ENCODE data around the gene NAA38.

The NAA38 gene

DNA sequence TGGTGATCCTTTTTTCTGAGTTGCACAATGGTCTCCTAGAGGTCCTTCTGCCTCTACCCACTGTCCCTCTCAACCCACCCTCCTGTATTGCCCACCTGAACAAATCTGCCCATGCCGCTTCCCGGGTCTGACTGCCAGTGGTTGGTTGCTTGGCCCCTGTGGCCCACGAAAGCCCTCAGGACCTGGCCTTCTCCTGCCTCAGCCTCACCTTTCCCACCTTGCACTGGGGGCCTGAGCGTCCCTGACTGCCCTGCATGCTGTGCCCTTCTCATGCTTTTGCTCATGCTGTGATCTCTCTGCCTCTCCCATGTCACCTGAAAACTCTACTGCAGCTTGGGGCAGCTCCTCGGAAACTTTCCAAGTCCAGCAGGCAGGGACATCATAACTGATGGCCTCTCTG is 37.1 kb downstream of the NAA38 start:
- no peak overlapping the region for H3K4me3 ChIP-seq (replicated peaks; ENCODE audit: low read depth, low read length)
- no peak for DNase-seq (ENCODE audit: extremely low read depth, low read depth)
- TF ChIP-seq CTCF (IDR thresholded peaks at IDR 0.05; ENCODE audit: low read depth, low read length, missing control alignments), result no peak

DNA sequence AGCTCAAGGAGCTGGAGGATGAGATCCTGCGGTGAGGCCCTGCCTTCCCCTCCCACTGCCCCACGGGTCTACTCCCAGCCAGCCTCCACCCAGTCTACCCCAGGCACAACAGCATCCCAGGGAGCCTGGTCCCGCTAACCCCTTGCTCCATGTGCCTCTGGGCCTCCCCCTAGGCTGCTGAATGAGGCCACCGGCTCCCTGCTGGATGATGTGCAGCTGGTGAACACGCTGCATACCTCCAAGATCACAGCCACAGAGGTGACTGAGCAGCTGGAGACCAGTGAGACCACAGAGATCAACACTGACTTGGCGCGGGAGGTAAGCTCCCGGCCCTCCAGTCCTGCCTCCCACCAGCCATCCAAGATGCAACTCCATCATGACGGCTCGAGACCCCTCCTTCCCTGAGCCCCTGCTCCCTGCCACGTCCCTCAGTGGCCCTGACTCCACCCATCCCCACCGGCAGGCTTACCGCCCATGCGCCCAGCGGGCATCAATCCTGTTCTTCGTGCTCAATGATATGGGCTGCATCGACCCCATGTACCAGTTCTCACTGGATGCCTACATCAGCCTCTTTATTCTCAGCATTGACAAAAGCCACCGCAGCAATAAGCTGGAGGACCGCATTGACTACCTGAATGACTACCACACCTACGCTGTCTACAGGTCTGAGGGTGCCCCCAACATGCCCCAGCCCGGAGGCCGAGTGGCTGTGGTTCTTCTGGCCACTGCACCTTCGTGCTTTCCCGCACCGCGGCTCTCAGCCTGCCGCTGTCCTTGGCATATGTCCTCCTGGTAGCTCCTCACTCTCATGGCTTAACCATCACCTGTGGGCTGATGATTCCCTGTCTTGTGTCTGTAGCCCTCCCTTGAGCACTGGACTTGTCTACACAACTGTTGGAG is 38.4 kb downstream of the NAA38 start:
- no peak for DNase-seq (ENCODE audit: extremely low read depth, low read depth)
- H3K4me3 ChIP-seq (replicated peaks; ENCODE audit: low read depth, low read length), result no peak overlapping the region
- TF ChIP-seq CTCF (IDR thresholded peaks at IDR 0.05; ENCODE audit: low read depth, low read length, missing control alignments), result no peak

- DNase-seq (ENCODE audit: extremely low read depth, low read depth), result no peak
- H3K4me3 ChIP-seq (replicated peaks; ENCODE audit: low read depth, low read length), result no peak overlapping the region
- no peak for TF ChIP-seq CTCF (IDR thresholded peaks at IDR 0.05; ENCODE audit: low read depth, low read length, missing control alignments)
Observed at GRCh38 chr17:7818026-7818425, 39.3 kb downstream of the NAA38 start.

DNA sequence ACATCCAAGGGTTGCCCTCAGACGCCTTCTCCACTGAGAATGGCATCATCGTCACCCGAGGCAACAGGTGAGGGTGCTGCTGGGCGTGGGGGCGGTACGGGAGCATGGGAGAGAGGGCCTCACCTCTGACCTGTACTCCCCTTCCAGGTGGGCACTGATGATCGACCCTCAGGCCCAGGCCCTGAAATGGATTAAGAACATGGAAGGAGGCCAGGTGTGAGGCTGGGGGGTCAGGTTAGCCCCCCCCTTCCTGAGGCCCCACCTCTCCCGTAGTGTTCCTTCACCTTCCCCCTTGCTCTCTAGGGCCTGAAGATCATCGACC is 39.8 kb downstream of the NAA38 start:
- no peak for DNase-seq (ENCODE audit: extremely low read depth, low read depth)
- no peak overlapping the region for H3K4me3 ChIP-seq (replicated peaks; ENCODE audit: low read depth, low read length)
- TF ChIP-seq CTCF (IDR thresholded peaks at IDR 0.05; ENCODE audit: low read depth, low read length, missing control alignments), result no peak

DNA sequence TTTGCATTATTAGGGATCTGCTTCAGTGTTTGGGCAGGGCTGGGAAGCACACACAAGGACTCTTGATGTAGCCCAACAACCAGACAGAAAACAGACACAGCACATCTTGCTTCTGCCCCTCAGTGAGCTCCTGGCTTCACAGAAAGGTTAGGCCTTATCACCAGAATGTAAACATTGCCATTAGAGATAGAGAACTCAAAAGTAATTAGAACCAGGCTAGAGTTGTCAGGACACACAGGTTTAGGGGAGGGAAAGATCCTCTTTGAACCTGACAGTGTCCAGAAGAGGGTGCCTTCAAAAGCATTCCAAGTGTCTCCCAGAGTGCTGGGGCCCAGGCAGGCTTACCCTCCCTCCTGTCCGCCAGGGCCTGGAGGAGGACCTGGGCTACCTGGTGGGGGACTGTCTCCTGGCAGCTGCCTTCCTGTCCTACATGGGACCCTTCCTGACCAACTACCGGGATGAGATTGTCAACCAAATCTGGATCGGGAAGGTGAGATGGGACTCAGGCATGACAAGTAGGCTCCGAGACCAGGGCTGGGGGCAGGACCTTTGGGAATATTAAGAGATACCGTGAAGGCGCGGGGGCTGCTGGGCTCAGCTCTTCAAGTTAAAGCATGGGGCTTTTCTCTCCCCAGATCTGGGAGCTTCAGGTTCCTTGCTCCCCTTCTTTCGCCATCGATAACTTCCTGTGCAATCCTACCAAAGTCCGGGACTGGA is 40.3 kb downstream of the NAA38 start:
- TF ChIP-seq CTCF (IDR thresholded peaks at IDR 0.05; ENCODE audit: low read depth, low read length, missing control alignments), result no peak
- no peak for DNase-seq (ENCODE audit: extremely low read depth, low read depth)
- no peak overlapping the region for H3K4me3 ChIP-seq (replicated peaks; ENCODE audit: low read depth, low read length)

GRCh38 chr17:7814969-7815368 is 42.4 kb downstream of the NAA38 start:
- H3K4me3 ChIP-seq (replicated peaks; ENCODE audit: low read depth, low read length), result no peak overlapping the region
- no peak for DNase-seq (ENCODE audit: extremely low read depth, low read depth)
- TF ChIP-seq CTCF (IDR thresholded peaks at IDR 0.05; ENCODE audit: low read depth, low read length, missing control alignments), result no peak

Measured in HFF-Myc (cell line).